ENCODE results near the gene RIMBP2. TPM values are rescaled to one million over a fixed set of nuclear protein-coding genes. Genes with fewer than 3 reads are reported as not detected.

RIMBP2 gene
- total RNA-seq, 1 donor from 2014 or later, result 0.25 TPM

- no peaks in the 10 kb centered on the region for H3K27me3 ChIP-seq
- no peaks in the 10 kb centered on the region for H3K4me1 ChIP-seq
- H3K9me3 ChIP-seq, result no peaks in the 10 kb centered on the region
- intact Hi-C loops (cut with DNase I), result no loop called here
- H3K4me3 ChIP-seq, result no peak overlapping the region
- no peak overlapping the region for H3K27ac ChIP-seq
- no peak for TF ChIP-seq CTCF (IDR thresholded peaks at IDR 0.05)
- TF ChIP-seq POLR2A (IDR thresholded peaks at IDR 0.05), result no peak
- TF ChIP-seq POLR2AphosphoS5 (IDR thresholded peaks at IDR 0.05; ENCODE audit: insufficient read depth in 1 of 2, low read depth in 1 of 2), result no peak
- DNase-seq (ENCODE audit: extremely low spot score in 2 of 2), result no peak
- H3K36me3 ChIP-seq, result no peaks in the 10 kb centered on the region
These were observed 191.3 kb downstream of the RIMBP2 start for GRCh38 chr12:130524759-130525158.

- Histone ChIP-seq H3K27ac (no peak overlapping the region), H3K36me3 (no peaks in the 10 kb centered on the region), H3K4me3 (no peak overlapping the region), H3K4me1 (no peaks in the 10 kb centered on the region), H3K9me3 (no peaks in the 10 kb centered on the region), H3K27me3 (no peaks in the 10 kb centered on the region)
- intact Hi-C loops (cut with DNase I), result no loop called here
- no peak for TF ChIP-seq POLR2A (IDR thresholded peaks at IDR 0.05)
- no peak for TF ChIP-seq CTCF (IDR thresholded peaks at IDR 0.05)
- TF ChIP-seq POLR2AphosphoS5 (IDR thresholded peaks at IDR 0.05; ENCODE audit: insufficient read depth in 1 of 2, low read depth in 1 of 2), result no peak
- DNase-seq (ENCODE audit: extremely low spot score in 2 of 2), result no peak
These were observed 192.1 kb downstream of the RIMBP2 start for GRCh38 chr12:130523863-130524614.

- H3K27ac ChIP-seq, result no peak overlapping the region
- no peak for DNase-seq (ENCODE audit: extremely low spot score in 2 of 2)
- TF ChIP-seq CTCF (IDR thresholded peaks at IDR 0.05) (no peak), POLR2AphosphoS5 (IDR thresholded peaks at IDR 0.05; ENCODE audit: insufficient read depth in 1 of 2, low read depth in 1 of 2) (no peak), POLR2A (IDR thresholded peaks at IDR 0.05) (no peak)
- H3K4me1 ChIP-seq, result no peaks in the 10 kb centered on the region
- no peaks in the 10 kb centered on the region for H3K9me3 ChIP-seq
- H3K36me3 ChIP-seq, result no peaks in the 10 kb centered on the region
- H3K27me3 ChIP-seq, result no peaks in the 10 kb centered on the region
- intact Hi-C loops (cut with DNase I), result no loop called here
- H3K4me3 ChIP-seq, result no peak overlapping the region
These were observed 192.9 kb downstream of the RIMBP2 start for GRCh38 chr12:130523208-130523607.

GRCh38 chr12:130522244-130522834 is 193.8 kb downstream of the RIMBP2 start:
- Histone ChIP-seq H3K4me1 (no peaks in the 10 kb centered on the region), H3K9me3 (no peaks in the 10 kb centered on the region), H3K27ac (no peak overlapping the region), H3K27me3 (no peaks in the 10 kb centered on the region), H3K4me3 (no peak overlapping the region), H3K36me3 (no peaks in the 10 kb centered on the region)
- DNase-seq (ENCODE audit: extremely low spot score in 2 of 2), result no peak
- no peak for TF ChIP-seq CTCF (IDR thresholded peaks at IDR 0.05)
- TF ChIP-seq POLR2A (IDR thresholded peaks at IDR 0.05), result no peak
- no peak for TF ChIP-seq POLR2AphosphoS5 (IDR thresholded peaks at IDR 0.05; ENCODE audit: insufficient read depth in 1 of 2, low read depth in 1 of 2)
- intact Hi-C loops (cut with DNase I), result no loop called here

Data from vagina (tissue), 2 donors.